ENCODE results near the gene ISG15.

ISG15 gene

GRCh38 chr1:971751-972506, 41.4 kb upstream of the ISG15 start:
- TF ChIP-seq CTCF (IDR thresholded peaks at IDR 0.05; ENCODE audit: control insufficient read depth, insufficient read depth, low read depth, low read length, missing control alignments): no peak
- no peak for DNase-seq (ENCODE audit: low read depth)

GRCh38 chr1:972726-973458, 40.4 kb upstream of the ISG15 start:
- no peak for DNase-seq (ENCODE audit: low read depth)
- no peak for TF ChIP-seq CTCF (IDR thresholded peaks at IDR 0.05; ENCODE audit: control insufficient read depth, insufficient read depth, low read depth, low read length, missing control alignments)

More at GRCh38 chr1:971751-972506, 41.4 kb upstream of the ISG15 start:
- no peak overlapping the region for H3K4me3 ChIP-seq (ENCODE audit: control insufficient read depth, low read depth, low read length)

GRCh38 chr1:973459-974292, 39.6 kb upstream of the ISG15 start:
- TF ChIP-seq CTCF (IDR thresholded peaks at IDR 0.05; ENCODE audit: control insufficient read depth, insufficient read depth, low read depth, low read length, missing control alignments): no peak
- DNase-seq (ENCODE audit: low read depth): no peak
- no peak overlapping the region for H3K4me3 ChIP-seq (ENCODE audit: control insufficient read depth, low read depth, low read length)

More at GRCh38 chr1:972726-973458, 40.4 kb upstream of the ISG15 start:
- no peak overlapping the region for H3K4me3 ChIP-seq (ENCODE audit: control insufficient read depth, low read depth, low read length)

GRCh38 chr1:974293-974640, 39.0 kb upstream of the ISG15 start:
- TF ChIP-seq CTCF (IDR thresholded peaks at IDR 0.05; ENCODE audit: control insufficient read depth, insufficient read depth, low read depth, low read length, missing control alignments): no peak
- DNase-seq (ENCODE audit: low read depth): no peak
- H3K4me3 ChIP-seq (ENCODE audit: control insufficient read depth, low read depth, low read length): no peak overlapping the region

- TF ChIP-seq CTCF (IDR thresholded peaks at IDR 0.05; ENCODE audit: control insufficient read depth, insufficient read depth, low read depth, low read length, missing control alignments): no peak
- no peak overlapping the region for H3K4me3 ChIP-seq (ENCODE audit: control insufficient read depth, low read depth, low read length)
Measured at GRCh38 chr1:974687-975328, 38.5 kb upstream of the ISG15 start.

GRCh38 chr1:975365-975764, 37.9 kb upstream of the ISG15 start:
- no peak for TF ChIP-seq CTCF (IDR thresholded peaks at IDR 0.05; ENCODE audit: control insufficient read depth, insufficient read depth, low read depth, low read length, missing control alignments)
- H3K4me3 ChIP-seq (ENCODE audit: control insufficient read depth, low read depth, low read length): no peak overlapping the region
- no peak for DNase-seq (ENCODE audit: low read depth)

More at GRCh38 chr1:974687-975328, 38.5 kb upstream of the ISG15 start:
- DNase-seq (ENCODE audit: low read depth): no peak
